Heart right ventricle (tissue), 16 donors: ENCODE measurements around the gene OSBPL9. TPM values are rescaled to one million over a fixed set of nuclear protein-coding genes. Genes with fewer than 3 reads are reported as not detected.
A peak's percentile ranks its signal among the peaks of the same experiment; 100 is the strongest.
"Not testable (repeated sequence)": the region's sequence is repeated elsewhere in the genome, so short reads cannot be mapped to it uniquely, and the experiment has no call there.

Experiments used
- ATAC-seq, 8 donors: fragments of 200-7000 bp; cut with Tn5 transposase; one replicate each; pipeline ENCODE4 v1.9.1; 2020; ENCODE audit warnings: mild to moderate bottlenecking in 8 of 8, moderate library complexity in 8 of 8, moderate number of reproducible peaks in 1 of 8
- DNase-seq, 2 donors: peaks; one replicate each; pipeline ENCODE4 v3.0.0-alpha.2; 2020
- H3K27ac ChIP-seq, 10 donors: fragments of 200-600 bp; sonication (generic) in 2 of 10; one replicate each; pipeline versions ENCODE4 v1.5.0 to v1.8.0; 2020 to 2022; ENCODE audit warnings: mild to moderate bottlenecking in 3 of 10
- H3K27me3 ChIP-seq, 7 donors: fragments of 200-600 bp; one replicate each; pipeline ENCODE4 v1.8.0; 2021 to 2022; ENCODE audit warnings: mild to moderate bottlenecking in 2 of 7
- H3K36me3 ChIP-seq, 9 donors: fragments of 200-600 bp; sonication (generic) in 1 of 9; one replicate each; pipeline versions ENCODE4 v1.5.0 to v1.8.0; 2020 to 2022; ENCODE audit warnings: mild to moderate bottlenecking in 2 of 9
- H3K4me1 ChIP-seq, 9 donors: fragments of 200-600 bp; sonication (generic) in 1 of 9; one replicate each; pipeline versions ENCODE4 v1.5.0 to v1.8.0; 2020 to 2022; ENCODE audit warnings: mild to moderate bottlenecking in 4 of 9
- H3K4me3 ChIP-seq, 10 donors: fragments of 200-600 bp; sonication (generic) in 2 of 10; one replicate each; pipeline versions ENCODE4 v1.5.0 to v1.8.0; 2020 to 2022; ENCODE audit warnings: mild to moderate bottlenecking in 7 of 10, moderate library complexity in 2 of 10
- H3K9me3 ChIP-seq, 11 donors: fragments of 200-600 bp in 10 of 11; sonication (generic) in 2 of 11; one replicate each; pipeline versions ENCODE4 v1.5.0 to v1.8.0; 2013 to 2022; ENCODE audit warnings: mild to moderate bottlenecking in 2 of 11, control low read depth in 1 of 11, moderate library complexity in 1 of 11
- CTCF ChIP-seq, 9 donors: fragments of 200-600 bp; sonication (generic) in 2 of 9; IDR thresholded peaks; one replicate each; pipeline versions ENCODE4 v1.5.0 to v1.8.0; 2021 to 2022; ENCODE audit warnings: antibody characterized with exemption in 9 of 9, mild to moderate bottlenecking in 5 of 9, moderate library complexity in 1 of 9
- WGBS, 2 donors: extraction: QIAGEN DNeasy Blood & Tissue Kit; methylation state at CpG; one replicate each; pipeline ENCODE4 v1.1.7; 2013; ENCODE audit warnings: inconsistent platforms in 1 of 2; 5-methylcytosine and 5-hydroxymethylcytosine counted together
- intact Hi-C, 10 donors: fragments of 100-400 bp; cut with DNase I; formaldehyde crosslinking; loops; one replicate each; pipeline versions ENCODE4 v1.11.1 to v1.14.2; 2022
- polyA plus RNA-seq, 2 donors: library from polyadenylated mRNA; stranded (reverse); fragments of 200-250 nt; gene quantifications; one replicate each; pipeline ENCODE4 v1.2.3, GENCODE V29; 2013
- total RNA-seq, 10 donors: library from RNA; stranded (reverse); fragmentation: NEBNext Ultra II Directional in 3 of 10; extraction: Animal tissue kit (Norgen Biotek cat#: 25700) in 3 of 10; gene quantifications; one replicate each; pipeline versions ENCODE4 v1.2.1 to v1.2.4, GENCODE V29; 2021 to 2023
- donor health status: Arrhythmogenic right ventricular cardiomyopathy.
- donor health status: ischemic (EF 13 %, LVEDD 7.1; RV severe dilation, severe dysfunction).
- donor health status: healthy with polysubstance abuse.
- donor health status: DM: no; HTN: yes; CAD: no.
- donor health status: DM: no; HTN: no; CAD: no.
- donor health status: ischemic (EF 25% LVEDD 6.9; RV normal size, moderate dysfunction).
- donor health status: ischemic (EF 25% LVEDD 5.7; RV mildly dilated, moderate dysfunction).
- donor health status: healthy.
- donor health status: DM: yes; HTN: yes; CAD: no.
- donor health status: Ischemic cardiomyopathy.
- donor health status: ischemic (EF 35%, LVEDD 5.7; RV mildly dilated, moderate dysfunction).
- donor health status: nonischemic (EF 11% LVEDD 7.7; RV severe dilation, severe dysfunction).
- donor health status: DM: yes; HTN: yes; CAD: no.
- donor health status: PGD.
- donor health status: ischemic (EF 29% LVEDD 5.4; RV normal size, mild dysfunction).
- donor health status: nonischemic (EF 23%, LVEDD 6.1; RV moderate dilation, normal function).

Gene OSBPL9
- total and polyA plus RNA-seq, 12 donors = 32.5 to 82.9 (median 55.6) TPM

GRCh38 chr1:51607681-51608095 lies 9.2 kb upstream of the OSBPL9 start:
- no peaks in the 10 kb centered on the region for H3K36me3 ChIP-seq
- TF ChIP-seq CTCF (IDR thresholded peaks at IDR 0.05) = no peak
- H3K9me3 ChIP-seq = no peaks in the 10 kb centered on the region
- 69 to 81% methylated on average over 6 of the region's 6 CpGs for WGBS, 2 donors
- ATAC-seq (no peak), DNase-seq (no peak)
- no peaks in the 10 kb centered on the region for H3K27me3 ChIP-seq
- H3K4me1 ChIP-seq = peaks cover 0 to 36% (median 7%) of the 10 kb centered on the region in 9 donors
- H3K4me3 ChIP-seq = no peak overlapping the region
- intact Hi-C loops = no loop called here
- peak overlapping the region in 1 of 10 donors; percentile 65 for H3K27ac ChIP-seq

GRCh38 chr1:51610104-51610503 lies 6.8 kb upstream of the OSBPL9 start:
- H3K27ac ChIP-seq, H3K36me3 ChIP-seq, DNase-seq, ATAC-seq, intact Hi-C loops, H3K9me3 ChIP-seq, H3K27me3 ChIP-seq, H3K4me3 ChIP-seq: not testable (repeated sequence)
- peaks cover 0 to 35% (median 9%) of the 10 kb centered on the region in 9 donors for H3K4me1 ChIP-seq
- WGBS, 2 donors = 95 to 98% methylated on average over 6 of the region's 6 CpGs

GRCh38 chr1:51610637-51611036 lies 6.3 kb upstream of the OSBPL9 start:
- 72 to 73% methylated on average over 4 of the region's 4 CpGs for WGBS, 2 donors
- DNase-seq (no peak), ATAC-seq (peak in 2 of 8 donors; percentile 25 to 28)
- Histone ChIP-seq H3K36me3 (no peaks in the 10 kb centered on the region), H3K27ac (no peak overlapping the region), H3K4me1 (peaks cover 0 to 30% (median 9%) of the 10 kb centered on the region in 9 donors), H3K4me3 (no peak overlapping the region), H3K27me3 (no peaks in the 10 kb centered on the region), H3K9me3 (no peaks in the 10 kb centered on the region)
- intact Hi-C loops = no loop called here
- TF ChIP-seq CTCF (IDR thresholded peaks at IDR 0.05) = no peak

- intact Hi-C loops = no loop called here
- no peak overlapping the region for H3K4me3 ChIP-seq
- TF ChIP-seq CTCF (IDR thresholded peaks at IDR 0.05) = no peak
- H3K4me1 ChIP-seq = peaks cover 0 to 27% (median 14%) of the 10 kb centered on the region in 9 donors
- 28 to 34% methylated on average over 2 of the region's 2 CpGs for WGBS, 2 donors
- no peak for DNase-seq
- no peaks in the 10 kb centered on the region for H3K9me3 ChIP-seq
- ATAC-seq = peak in 1 of 8 donors; percentile 12
- H3K27me3 ChIP-seq = no peaks in the 10 kb centered on the region
- H3K36me3 ChIP-seq = no peaks in the 10 kb centered on the region
- H3K27ac ChIP-seq = peak overlapping the region in 1 of 10 donors; percentile 31
Measured at GRCh38 chr1:51612447-51612961, 4.4 kb upstream of the OSBPL9 start.

GRCh38 chr1:51615780-51616291 lies 1.1 kb upstream of the OSBPL9 start:
- intact Hi-C loops = no loop called here
- 93 to 97% methylated on average over 10 of the region's 10 CpGs for WGBS, 2 donors
- DNase-seq (no peak), ATAC-seq (no peak)
- Histone ChIP-seq H3K27me3 (no peaks in the 10 kb centered on the region), H3K9me3 (no peaks in the 10 kb centered on the region), H3K4me1 (peaks cover 0 to 54% (median 42%) of the 10 kb centered on the region in 9 donors), H3K27ac (no peak overlapping the region), H3K4me3 (no peak overlapping the region), H3K36me3 (no peaks in the 10 kb centered on the region)
- no peak for TF ChIP-seq CTCF (IDR thresholded peaks at IDR 0.05)
